Hypothalamus (tissue), 51 donors: ENCODE data around the gene AOC2.

Experiments used
- DNase-seq, 51 donors: peaks; one replicate each; lab custom pipeline; 2025; lab: John Stamatoyannopoulos, UW

The AOC2 gene

GRCh38 chr17:42844271-42844670 lies at the start of gene AOC2:
AOC2 (plus strand) TSS chr17:42844580; CDS start chr17:42844627, 47 bp downstream.
- DNase-seq: no peak

GRCh38 chr17:42795061-42795460 lies 49.3 kb upstream of the AOC2 start:
- DNase-seq: no peak

GRCh38 chr17:42795465-42795864 lies 48.9 kb upstream of the AOC2 start:
- no peak for DNase-seq

- DNase-seq: no peak
Observed at GRCh38 chr17:42796066-42796758, 48.2 kb upstream of the AOC2 start.

DNA sequence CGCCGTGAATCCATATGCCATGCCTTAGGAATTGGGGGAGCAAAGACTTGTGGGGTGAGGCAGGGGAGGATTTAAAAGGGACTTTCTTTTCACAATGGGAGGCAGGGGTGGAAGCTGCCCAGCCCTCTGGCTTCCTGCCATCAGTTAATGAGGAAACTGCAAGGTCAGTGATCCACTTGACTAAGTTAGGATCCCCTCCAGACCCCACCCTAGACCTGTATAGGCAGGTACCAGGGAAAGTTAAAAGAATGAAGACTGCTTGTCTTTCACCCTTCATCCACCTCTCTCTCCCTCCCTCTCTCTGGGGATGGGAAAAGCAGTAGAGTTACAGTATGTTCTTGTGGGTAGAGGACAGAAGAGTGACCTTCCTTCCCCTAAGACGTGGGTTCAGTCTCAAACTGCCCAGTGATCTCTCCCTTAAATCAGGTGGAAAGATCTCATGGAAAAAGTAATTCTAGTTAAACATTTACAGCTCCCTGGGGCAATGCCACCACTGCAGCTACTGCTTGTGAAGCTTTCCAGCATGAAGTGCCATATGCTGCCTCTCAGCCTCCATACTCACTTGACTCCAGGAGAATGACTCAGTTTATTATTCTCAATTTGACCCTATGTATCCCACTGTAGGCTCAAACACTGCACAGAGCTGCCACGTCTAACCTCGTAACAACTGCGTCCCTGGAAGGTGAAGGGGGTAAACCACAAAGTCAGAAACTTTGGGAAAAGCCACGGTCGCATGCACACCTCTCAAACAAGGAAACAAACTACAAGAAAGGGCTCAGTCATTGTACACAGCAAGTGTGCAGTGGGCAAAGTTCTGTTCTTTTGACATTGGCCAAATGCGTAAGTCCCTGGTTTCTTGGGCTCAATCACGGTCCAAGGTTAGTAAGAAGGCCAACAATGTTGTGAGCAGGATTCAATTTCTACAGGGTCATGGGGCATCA lies 47.0 kb upstream of the AOC2 start:
- DNase-seq: no peak

DNA sequence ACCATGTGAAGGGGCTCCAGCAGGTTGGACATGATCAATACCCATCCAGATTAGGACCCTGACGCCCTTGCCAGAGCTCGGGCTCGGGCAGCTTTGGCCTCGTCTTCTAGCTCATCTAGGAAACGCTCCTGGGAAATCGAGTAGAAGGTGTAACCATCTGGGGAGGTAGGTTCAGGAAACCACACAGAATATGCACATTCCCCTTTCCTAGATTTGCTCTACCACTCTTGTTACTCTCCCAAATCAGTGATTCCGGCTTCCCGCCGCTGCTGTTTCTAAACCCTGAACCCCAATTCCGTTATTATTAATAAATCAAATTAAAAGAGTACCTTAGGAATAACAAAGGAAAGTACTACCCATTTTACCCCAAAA lies 46.4 kb upstream of the AOC2 start:
- no peak for DNase-seq

DNA sequence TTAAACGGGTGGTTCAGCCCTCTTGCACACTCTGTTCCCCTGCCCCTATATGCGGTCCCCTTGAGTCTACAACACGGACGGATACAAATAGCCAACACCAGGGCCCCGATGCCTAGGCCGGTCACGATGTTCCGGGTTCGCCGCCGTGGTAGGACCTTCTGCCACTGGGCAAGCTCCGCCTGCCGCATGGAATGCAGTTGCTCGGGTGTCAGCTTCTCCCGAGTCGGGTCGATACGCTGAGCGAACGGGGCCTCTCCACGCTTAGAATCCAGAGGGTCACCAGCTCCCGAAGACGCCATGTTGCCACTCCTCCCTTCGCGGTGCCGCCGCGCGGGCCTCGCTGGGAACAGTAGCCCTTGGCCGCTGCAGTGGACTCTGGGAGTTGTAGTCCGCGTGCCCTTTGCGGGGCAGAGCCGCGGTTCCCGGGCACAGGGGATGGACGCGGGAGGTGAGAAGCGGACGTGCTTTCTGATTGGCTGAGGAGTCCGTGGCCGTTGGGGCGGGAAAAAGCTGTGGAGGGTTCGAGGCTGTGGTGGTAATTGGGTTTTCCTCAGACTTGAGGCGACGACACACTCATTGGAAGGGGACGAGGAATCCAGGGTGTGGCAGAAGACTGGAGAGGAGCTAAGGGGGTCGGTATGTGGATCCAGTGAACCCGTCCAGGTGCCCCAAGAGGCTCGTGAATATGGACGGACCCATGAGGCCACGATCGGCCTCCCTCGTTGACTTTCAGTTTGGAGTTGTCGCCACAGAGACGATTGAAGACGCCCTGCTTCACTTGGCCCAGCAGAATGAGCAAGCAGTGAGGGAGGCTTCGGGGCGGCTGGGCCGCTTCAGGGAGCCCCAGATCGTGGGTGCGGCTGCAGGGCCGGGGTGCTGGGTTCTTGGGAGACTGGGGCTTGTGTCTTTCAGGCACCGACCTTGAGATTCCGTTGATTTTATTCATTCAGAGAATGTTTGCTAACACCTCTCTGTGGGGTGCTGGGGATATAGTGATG lies 45.7 kb upstream of the AOC2 start, which contains the start of the genes CNTD1 and COA3:
CNTD1 (plus strand) TSS at position 479 of the 998 bp plus-strand sequence; CDS start at position 686, 207 bp downstream.
COA3 (minus strand) TSS at position 322 of the 998 bp plus-strand sequence; CDS start at position 299, 23 bp downstream.
- DNase-seq: peak; percentile 23 to 84 (median 69)

DNA sequence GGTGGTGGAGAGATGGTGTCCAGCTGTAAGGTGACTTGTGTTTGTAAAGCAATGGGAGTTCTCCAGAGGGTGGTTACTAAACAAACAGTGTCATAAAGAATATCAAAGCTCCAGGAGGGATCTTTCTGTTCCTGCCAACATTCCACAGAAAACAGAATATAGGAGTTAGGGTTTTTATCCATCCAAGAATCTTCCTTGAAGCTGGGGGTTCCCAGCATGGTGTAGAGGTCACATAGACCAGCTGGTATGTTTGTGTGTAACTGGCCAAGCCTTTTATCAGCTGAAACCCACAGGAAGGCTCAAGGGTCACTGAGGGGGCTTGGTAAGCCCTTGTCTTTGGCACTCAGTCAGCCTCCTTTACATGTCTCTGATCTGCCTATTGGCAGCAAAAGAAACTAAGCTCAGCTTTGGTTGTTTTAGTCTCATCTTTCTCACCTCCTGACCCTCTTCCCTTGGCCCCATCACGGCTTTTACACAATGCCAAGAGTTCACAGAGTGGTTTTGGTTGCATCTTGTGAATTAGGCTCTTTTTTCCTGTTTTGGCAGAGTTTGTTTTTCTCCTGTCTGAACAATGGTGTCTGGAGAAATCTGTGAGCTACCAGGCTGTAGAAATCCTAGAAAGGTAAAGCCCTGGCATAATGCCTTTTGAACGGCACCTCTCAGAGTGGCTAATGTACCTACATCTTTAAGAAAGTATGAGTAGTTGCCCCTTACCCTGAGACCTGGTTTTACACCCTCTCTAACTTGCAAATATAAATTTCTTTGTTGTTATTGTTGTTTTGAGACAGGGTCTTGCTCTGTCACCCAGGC lies 41.1 kb upstream of the AOC2 start:
- no peak for DNase-seq

- no peak for DNase-seq
Observed at GRCh38 chr17:42804918-42805367, 39.4 kb upstream of the AOC2 start.

DNA sequence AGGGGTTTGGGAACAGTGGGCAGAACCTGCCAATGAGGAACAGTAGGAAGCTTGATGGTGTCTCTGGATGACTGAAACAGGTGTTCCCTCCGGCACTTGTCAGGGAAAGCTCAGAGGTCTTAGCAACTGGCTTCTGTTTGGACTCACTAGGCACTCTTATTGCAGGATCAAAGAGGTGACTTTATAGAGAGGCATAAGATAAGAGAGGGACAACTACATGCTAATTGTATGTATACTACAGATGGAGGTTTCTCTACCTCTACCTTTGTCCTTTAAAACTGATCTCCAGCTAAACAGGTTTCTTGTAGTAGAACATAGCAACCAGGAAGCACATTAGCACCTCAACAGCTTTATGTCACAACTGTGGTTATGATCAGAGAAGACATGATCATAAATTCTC lies 38.1 kb upstream of the AOC2 start:
- no peak for DNase-seq

GRCh38 chr17:42809250-42809649 lies 35.1 kb upstream of the AOC2 start:
- DNase-seq: peak in 7 of 51 donors; percentile 1 to 45 (median 12)

GRCh38 chr17:42814633-42815399 lies 29.6 kb upstream of the AOC2 start:
- DNase-seq: no peak

DNA sequence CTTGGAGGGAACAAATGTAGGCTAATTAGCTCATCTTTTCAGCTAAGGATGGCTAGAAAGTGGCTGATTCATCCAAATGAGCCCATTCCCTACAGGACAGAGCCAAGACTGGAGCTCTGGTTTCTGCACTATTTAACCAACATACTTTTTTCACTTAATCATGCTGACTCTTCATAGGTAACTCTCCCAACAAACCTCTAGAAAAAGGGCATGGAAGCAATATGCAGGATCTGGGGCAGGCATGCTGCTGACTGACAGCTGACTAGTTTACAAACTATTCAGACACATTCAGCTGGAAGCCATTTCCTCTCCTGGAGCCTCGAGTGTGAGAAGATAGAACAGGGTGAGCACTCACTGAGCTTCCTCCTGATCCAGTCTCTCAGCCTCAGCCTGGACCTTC lies 26.5 kb upstream of the AOC2 start:
- DNase-seq: no peak

DNA sequence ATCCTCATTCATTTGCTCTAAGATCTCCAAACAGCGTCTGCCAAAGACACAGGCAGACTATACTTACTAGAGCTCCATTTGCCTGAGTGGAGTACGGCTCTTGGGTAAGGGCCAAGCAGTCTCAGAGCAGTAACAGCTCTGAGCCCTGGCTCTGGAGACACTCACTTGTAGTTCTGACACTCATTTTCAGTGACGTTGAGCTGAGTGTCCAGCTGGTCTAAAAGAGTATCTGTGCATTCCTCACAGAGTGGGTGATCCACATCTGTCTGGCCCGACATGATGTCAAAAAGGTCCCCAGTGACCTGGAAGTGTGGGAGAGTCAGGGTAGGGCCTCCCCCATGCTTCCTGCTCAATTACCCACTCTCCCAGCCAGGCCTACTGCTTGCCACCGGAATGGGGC lies 26.0 kb upstream of the AOC2 start:
- no peak for DNase-seq

DNA sequence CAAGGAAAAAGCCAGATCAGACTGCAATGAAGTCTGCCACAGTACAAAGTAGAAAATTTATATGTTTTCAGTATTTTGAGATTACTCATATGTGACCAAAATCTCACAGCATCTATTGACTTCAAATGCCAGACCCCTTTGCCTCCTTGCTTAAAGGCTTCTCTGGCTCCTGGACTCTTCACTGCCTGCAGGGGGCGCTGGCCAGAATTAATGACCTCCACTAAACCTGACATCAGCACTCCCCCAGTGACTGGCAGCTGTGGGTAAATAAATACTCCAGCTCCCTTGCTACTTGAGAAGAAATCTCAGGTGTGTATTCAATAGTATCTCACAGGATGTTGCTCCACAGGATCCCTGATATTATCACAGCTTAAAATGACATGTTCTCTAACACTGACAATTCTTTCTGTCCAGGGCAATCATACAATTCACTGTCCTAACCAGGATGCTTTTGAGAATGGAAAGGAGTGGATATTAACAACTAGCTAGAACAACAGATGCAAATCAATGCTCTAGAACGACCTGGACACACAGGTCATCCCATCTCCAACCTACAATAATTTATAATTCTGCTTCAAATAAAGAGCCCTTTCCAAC lies 24.3 kb upstream of the AOC2 start:
- DNase-seq: peak in 7 of 51 donors; percentile 4 to 29 (median 10)

DNA sequence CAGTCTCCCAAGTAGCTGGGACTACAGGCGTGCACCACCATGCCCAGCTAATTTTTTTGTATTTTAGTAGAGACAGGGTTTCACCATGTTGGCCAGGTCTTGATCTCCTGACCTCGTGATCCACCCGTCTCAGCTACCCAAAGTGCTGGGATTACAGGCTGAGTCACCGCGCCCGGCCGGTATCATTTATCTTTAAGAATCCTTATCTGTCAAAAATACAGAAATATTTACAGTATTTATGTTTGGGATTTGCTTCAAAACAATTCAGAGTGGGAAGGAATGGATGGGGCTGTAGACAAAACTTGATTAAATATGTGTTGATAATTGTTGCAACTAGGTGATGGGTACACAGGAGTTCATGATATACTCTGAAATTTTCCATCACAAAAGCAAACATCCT lies 23.2 kb upstream of the AOC2 start:
- DNase-seq: no peak

- no peak for DNase-seq
Observed at GRCh38 chr17:42827472-42827871, 16.9 kb upstream of the AOC2 start.

- DNase-seq: no peak
Observed at GRCh38 chr17:42830971-42831370, 13.4 kb upstream of the AOC2 start.
